Measurements from ENCODE around the gene SLC9A8. TPM values are rescaled to one million over a fixed set of nuclear protein-coding genes. Genes with fewer than 3 reads are reported as not detected.
A peak's percentile ranks its signal among the peaks of the same experiment; 100 is the strongest.

Gene SLC9A8
- total RNA-seq, 1 donor from 2014 or later, result 9.4 TPM

- Histone ChIP-seq H3K27me3 (ENCODE audit: control insufficient read depth, insufficient read depth, low read length) (no peaks in the 10 kb centered on the region), H3K36me3 (ENCODE audit: control insufficient read depth, insufficient read depth, low read length) (no peaks in the 10 kb centered on the region), H3K4me3 (ENCODE audit: low read depth, low read length) (peak within 1 kb of the TSS; percentile 93)
- TF ChIP-seq, protein P1, sequence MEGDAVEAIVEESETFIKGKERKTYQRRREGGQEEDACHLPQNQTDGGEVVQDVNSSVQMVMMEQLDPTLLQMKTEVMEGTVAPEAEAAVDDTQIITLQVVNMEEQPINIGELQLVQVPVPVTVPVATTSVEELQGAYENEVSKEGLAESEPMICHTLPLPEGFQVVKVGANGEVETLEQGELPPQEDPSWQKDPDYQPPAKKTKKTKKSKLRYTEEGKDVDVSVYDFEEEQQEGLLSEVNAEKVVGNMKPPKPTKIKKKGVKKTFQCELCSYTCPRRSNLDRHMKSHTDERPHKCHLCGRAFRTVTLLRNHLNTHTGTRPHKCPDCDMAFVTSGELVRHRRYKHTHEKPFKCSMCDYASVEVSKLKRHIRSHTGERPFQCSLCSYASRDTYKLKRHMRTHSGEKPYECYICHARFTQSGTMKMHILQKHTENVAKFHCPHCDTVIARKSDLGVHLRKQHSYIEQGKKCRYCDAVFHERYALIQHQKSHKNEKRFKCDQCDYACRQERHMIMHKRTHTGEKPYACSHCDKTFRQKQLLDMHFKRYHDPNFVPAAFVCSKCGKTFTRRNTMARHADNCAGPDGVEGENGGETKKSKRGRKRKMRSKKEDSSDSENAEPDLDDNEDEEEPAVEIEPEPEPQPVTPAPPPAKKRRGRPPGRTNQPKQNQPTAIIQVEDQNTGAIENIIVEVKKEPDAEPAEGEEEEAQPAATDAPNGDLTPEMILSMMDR (IDR thresholded peaks at IDR 0.05; ENCODE audit: insufficient read depth, low read length, poor library complexity, severe bottlenecking), result no peak
- peak; percentile 75 for DNase-seq (ENCODE audit: low read depth)
Measured at GRCh38 chr20:49915380-49916145, 102.9 kb downstream of the SLC9A8 start, which contains the start of gene SPATA2. Gene SPATA2 (minus strand): TSS chr20:49915529. CDS start chr20:49908490, 7,039 bp downstream.

GRCh38 chr20:49916146-49917002 lies 103.7 kb downstream of the SLC9A8 start:
- Histone ChIP-seq H3K4me3 (ENCODE audit: low read depth, low read length) (peak overlapping the region; percentile 93), H3K36me3 (ENCODE audit: control insufficient read depth, insufficient read depth, low read length) (no peaks in the 10 kb centered on the region), H3K27me3 (ENCODE audit: control insufficient read depth, insufficient read depth, low read length) (no peaks in the 10 kb centered on the region)
- TF ChIP-seq, protein P1 (IDR thresholded peaks at IDR 0.05; ENCODE audit: insufficient read depth, low read length, poor library complexity, severe bottlenecking), result no peak
- peak; percentile 45 for DNase-seq (ENCODE audit: low read depth)

- TF ChIP-seq, protein P1 (IDR thresholded peaks at IDR 0.05; ENCODE audit: insufficient read depth, low read length, poor library complexity, severe bottlenecking), result no peak
- Histone ChIP-seq H3K36me3 (ENCODE audit: control insufficient read depth, insufficient read depth, low read length) (no peaks in the 10 kb centered on the region), H3K27me3 (ENCODE audit: control insufficient read depth, insufficient read depth, low read length) (no peaks in the 10 kb centered on the region), H3K4me3 (ENCODE audit: low read depth, low read length) (no peak overlapping the region)
- no peak for DNase-seq (ENCODE audit: low read depth)
Measured at GRCh38 chr20:49918446-49918845, 105.8 kb downstream of the SLC9A8 start.

GRCh38 chr20:49919009-49919408 lies 106.4 kb downstream of the SLC9A8 start:
- TF ChIP-seq, protein P1 (IDR thresholded peaks at IDR 0.05; ENCODE audit: insufficient read depth, low read length, poor library complexity, severe bottlenecking), result no peak
- Histone ChIP-seq H3K36me3 (ENCODE audit: control insufficient read depth, insufficient read depth, low read length) (no peaks in the 10 kb centered on the region), H3K4me3 (ENCODE audit: low read depth, low read length) (no peak overlapping the region), H3K27me3 (ENCODE audit: control insufficient read depth, insufficient read depth, low read length) (no peaks in the 10 kb centered on the region)
- no peak for DNase-seq (ENCODE audit: low read depth)

GRCh38 chr20:49919461-49919860 lies 106.8 kb downstream of the SLC9A8 start:
- H3K4me3 ChIP-seq (ENCODE audit: low read depth, low read length), result no peak overlapping the region
- no peak for DNase-seq (ENCODE audit: low read depth)
- no peaks in the 10 kb centered on the region for H3K27me3 ChIP-seq (ENCODE audit: control insufficient read depth, insufficient read depth, low read length)
- no peaks in the 10 kb centered on the region for H3K36me3 ChIP-seq (ENCODE audit: control insufficient read depth, insufficient read depth, low read length)
- TF ChIP-seq, protein P1 (IDR thresholded peaks at IDR 0.05; ENCODE audit: insufficient read depth, low read length, poor library complexity, severe bottlenecking), result no peak
